ENCODE results near the gene RMDN2.

DNA sequence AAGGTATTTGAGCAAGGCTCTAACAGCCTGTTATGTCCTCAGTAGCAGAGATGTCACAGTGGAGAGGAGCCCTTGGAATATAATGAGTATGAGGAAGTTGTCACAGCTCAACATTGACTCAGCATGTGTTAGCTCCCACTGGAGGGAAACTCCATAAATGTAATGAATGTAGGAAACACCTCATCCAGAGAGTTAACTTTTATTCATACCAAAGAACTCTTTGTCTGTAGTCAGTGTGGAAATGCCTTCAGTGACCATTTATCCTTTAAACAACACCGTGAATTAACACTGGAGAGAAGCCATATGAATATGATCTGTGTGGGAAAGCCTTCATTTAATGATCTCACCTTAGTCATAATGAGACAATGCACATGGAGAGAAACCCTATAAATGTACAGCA, 91.1 kb downstream of the RMDN2 start:
- TF ChIP-seq POLR2A (IDR thresholded peaks at IDR 0.05; ENCODE audit: low read length) (no peak), GATA1 (IDR thresholded peaks at IDR 0.05; ENCODE audit: low read depth, low read length) (no peak)
